ENCODE measurements around the gene GJD2.

The GJD2 gene

DNA sequence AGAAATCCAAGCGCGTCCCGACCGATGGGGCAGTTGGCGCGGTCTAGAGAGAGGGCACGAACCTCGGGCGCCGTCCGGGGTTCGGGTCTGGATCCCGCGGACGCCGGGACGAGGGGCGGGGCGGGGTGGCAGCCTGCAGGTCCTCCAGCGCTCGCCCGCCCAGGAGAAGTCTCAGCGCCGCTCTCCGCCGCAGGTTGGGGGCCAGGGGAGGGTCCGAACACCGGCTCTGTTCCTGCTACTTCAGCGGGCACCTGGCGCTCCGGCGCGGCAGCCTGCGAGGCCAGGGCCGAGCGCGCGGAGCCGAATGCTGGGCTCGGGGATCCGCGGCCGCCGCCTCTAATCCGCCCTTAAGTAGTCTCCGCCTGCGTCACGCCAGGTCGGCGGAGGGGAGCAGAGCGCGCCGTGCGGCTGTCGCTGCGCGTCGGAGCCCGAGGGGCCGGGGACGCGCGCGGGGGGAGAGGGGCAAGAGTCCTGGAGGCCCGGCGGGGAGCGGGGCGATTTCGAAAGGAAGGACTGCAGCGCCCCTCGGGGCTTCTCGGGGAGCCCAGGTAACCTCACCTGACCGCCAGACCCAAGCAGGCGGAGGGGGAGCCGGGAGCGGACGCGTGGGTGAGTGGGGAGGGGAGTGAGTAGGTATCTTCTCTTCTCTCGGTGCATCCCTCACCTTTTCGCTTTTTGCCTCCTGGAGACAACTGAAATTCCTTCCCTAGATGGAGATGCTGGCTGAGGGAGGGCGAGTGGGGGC lies at the start of gene GJD2:
Gene GJD2 (minus strand): TSS at position 325 of the 745 bp plus-strand sequence. CDS start 510 bp downstream, outside the sequence.
- no peak for DNase-seq

DNA sequence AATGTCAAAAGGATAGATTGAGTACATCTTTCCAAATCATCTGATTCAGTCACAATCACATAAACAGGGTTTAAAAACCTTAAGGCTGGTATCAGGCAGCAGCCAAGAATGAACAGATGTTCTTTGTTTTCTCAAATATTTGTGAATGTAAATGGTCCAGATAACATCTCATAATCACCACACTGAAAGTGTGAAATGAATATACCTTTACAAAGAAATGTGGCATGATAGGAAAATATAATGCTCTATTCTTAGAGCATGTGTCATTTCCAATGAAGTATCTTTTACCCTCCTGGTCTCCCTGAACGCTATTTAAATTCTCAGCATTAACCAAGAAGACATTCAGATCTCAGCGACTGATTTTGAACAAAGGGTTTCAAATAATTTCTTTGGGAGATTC lies 49.3 kb upstream of the GJD2 start:
- no peak for DNase-seq

- no peak for DNase-seq
These were observed 48.3 kb upstream of the GJD2 start for GRCh38 chr15:34802803-34803750.

DNA sequence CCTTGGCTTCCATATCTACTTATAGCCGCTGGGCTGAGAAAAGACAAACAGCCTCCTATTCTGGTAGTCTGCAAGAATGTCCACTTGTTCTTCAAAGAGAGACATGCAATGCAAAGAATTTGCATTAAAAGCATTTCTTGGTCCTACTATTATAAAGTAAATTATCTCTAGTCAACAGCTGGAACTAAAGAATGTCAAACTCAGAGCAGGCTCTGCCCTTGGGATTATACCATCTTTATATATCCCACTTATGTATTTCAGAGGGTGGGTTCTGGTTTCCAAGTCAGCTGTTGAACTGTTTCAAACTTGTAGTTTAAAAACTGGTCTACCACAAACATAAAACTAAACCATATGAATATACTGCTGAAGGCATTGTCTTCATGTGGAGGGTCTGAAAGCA lies 47.6 kb upstream of the GJD2 start:
- DNase-seq = no peak

DNA sequence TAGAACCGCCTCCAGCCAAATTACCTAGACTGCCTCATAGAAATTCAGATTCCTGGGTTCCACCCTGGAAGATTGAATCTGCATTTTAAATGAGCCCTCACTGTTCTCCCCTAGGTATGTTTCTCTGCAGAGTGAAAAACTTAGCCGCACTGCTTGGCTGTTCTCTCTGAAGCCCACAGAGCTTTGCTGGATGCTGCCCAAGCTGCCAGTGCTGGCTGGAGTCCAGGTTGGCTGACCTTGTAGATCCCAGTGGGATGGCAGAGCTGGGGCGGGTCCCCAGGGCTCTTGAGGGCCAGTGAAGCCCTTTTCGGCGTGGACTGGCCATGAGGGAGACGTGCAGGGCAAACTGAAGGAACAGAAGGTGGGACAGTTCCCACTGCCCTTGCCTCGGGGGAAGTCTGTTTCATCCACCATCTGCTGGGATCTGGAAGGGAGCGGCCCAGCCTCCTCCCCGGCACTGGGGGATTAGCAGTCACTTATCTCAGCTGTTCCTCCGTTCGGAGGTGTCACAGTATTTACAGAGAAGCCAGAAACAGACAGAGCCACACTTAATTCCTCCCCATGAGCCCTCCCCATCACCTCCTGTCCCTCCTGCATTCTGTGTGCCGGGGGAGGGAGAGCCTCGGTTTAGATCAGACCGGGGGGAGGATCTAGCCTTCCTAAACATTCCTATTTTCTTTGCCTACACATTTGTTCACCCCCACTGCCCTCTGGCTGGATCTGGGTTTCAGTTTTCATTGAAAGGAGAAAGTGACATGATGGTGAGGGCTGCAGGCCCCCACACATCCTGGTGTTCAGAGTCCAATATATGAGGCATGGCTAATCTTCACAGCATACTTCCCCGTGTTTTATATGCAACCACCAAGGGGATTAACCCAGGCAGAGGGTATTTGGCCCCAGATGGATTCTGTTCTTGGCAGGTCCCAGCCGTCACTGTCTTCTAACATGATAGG lies 44.6 kb upstream of the GJD2 start:
- DNase-seq = no peak

DNA sequence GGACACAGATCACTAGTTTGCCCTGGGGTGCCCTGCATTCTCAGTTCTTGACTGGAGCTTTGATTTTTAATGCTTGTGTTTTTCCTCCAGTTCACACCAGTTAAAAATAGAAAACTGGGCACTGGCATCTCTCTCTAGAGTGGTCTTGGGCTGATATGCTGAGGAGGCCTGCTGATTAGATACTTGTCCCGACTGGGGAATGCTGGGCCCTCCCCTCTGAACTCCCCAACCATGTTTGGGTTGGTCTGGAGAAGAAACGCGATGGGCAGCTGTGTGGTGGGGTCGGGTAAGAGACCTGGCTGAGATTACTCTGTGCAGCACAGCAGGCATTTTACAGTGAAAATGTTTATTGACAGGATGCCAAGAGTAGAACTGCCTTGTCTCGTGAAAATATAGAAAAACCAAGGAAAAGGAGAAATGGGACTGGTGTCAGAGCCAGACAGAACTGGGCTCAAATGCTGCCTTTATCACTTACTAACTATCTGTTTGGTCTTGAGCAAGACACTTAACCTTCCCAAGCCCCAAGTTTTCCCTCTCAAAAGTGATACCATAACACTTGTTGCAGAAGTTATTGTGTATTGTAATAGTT lies 42.1 kb upstream of the GJD2 start:
- no peak for DNase-seq

- no peak for DNase-seq
These were observed 40.7 kb upstream of the GJD2 start, which contains the start of gene ACTC1 for GRCh38 chr15:34795267-34796081. ACTC1 (minus strand) TSS chr15:34795549; CDS start chr15:34794808, 741 bp downstream.

DNA sequence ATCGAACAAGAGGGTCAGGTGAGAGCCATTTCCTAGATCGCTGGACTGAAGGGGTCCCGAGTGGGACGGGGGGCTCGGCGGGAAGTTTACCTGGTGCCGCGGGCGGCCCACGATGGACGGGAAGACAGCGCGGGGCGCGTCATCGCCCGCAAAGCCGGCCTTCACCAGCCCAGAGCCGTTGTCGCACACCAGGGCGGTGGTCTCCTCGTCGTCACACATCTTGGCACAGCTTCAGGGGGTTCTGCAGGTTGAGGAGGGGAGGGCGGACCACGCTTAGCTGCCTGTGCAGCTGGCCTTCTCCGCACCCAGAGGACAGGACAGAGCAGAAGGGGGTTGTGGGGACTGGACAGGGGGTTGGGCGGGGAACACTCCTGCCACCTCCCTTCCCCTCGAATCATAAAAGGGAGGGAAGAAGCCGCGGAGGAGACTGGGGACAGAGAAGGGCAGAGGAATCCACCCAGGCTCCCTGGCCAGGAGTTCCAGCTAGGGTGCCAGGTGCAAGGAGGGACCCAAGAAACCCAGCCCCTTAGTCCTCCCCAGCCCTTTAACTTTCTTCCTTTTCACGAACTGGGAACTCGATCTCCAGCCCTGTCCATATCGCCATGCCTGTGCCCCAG lies 39.9 kb upstream of the GJD2 start:
- DNase-seq = no peak

GRCh38 chr15:34793901-34794300 lies 39.1 kb upstream of the GJD2 start:
- DNase-seq = no peak

DNA sequence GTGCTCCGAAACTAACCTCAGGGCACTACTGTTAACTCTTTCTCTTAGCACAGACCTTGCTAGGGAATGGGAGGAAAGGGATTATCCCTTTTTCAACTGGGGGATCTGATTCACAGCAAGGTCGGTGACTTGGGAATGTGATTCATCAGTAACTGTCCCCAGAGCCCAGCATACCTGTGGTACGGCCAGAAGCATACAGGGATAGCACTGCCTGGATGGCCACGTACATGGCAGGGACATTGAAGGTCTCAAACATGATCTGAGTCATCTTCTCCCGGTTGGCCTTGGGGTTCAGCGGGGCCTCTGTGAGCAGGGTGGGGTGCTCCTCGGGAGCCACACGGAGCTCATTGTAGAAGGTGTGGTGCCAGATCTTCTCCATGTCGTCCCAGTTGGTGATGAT lies 38.3 kb upstream of the GJD2 start:
- no peak for DNase-seq

- DNase-seq = no peak
These were observed 36.9 kb upstream of the GJD2 start for GRCh38 chr15:34791701-34792100.

DNA sequence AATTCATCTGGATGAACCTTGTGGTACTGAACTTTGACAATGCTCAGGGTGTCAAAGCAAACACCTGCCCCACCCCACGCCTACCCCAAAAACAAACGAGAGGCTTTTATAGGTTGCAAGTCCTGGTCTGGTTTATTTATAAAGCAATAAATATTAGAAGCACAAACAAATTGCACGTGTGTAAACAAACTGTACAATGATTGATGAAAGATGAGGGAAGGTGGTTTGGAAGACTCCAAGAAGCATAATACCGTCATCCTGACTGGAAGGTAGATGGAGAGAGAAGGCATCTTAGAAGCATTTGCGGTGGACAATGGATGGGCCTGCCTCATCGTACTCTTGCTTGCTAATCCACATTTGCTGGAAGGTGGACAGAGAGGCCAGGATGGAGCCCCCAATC lies 35.3 kb upstream of the GJD2 start:
- no peak for DNase-seq

GRCh38 chr15:34789326-34789725 lies 34.5 kb upstream of the GJD2 start:
- no peak for DNase-seq

- DNase-seq = no peak
These were observed 31.4 kb upstream of the GJD2 start for GRCh38 chr15:34786206-34786605.

GRCh38 chr15:34783991-34784390 lies 29.2 kb upstream of the GJD2 start:
- no peak for DNase-seq

DNA sequence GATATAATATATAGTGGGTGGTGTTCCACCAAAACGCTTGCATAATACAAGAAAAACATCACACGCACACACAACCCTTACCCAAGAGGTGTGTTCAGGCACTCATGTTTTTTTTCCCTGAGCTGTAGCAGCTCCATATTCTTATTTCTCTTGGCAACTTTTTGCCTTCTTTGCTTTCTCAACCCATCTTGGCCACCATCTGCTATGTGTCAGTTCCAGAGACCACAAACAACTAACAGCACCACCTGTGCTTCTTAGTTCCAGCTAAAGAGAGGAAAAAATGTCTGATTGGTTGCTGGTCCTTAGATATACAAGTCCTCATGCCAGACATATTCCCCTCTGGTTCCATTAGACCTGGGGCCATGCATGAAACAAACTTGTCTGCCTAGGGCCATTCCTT lies 28.6 kb upstream of the GJD2 start:
- no peak for DNase-seq

- DNase-seq = no peak
These were observed 28.1 kb upstream of the GJD2 start for GRCh38 chr15:34782901-34783300.

DNA sequence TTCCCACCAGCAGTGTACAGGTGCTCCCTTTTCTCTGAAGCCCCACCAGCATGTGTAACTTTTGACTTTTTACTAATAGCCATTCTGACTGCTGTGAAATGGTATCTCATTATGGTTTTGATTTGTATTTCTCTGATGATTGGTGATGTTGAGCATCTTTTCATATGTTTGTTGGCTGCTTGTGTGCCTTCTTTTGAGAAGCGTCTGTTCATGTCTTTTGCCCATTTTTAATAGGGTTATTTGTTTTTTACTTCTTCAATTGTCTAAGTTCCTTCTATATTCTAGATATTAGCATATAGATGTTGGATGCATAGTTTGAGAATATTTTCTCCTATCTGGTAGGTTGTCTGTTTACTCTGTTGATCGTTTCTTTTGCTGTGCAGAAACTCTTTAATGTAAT lies 25.9 kb upstream of the GJD2 start:
- DNase-seq = no peak

DNA sequence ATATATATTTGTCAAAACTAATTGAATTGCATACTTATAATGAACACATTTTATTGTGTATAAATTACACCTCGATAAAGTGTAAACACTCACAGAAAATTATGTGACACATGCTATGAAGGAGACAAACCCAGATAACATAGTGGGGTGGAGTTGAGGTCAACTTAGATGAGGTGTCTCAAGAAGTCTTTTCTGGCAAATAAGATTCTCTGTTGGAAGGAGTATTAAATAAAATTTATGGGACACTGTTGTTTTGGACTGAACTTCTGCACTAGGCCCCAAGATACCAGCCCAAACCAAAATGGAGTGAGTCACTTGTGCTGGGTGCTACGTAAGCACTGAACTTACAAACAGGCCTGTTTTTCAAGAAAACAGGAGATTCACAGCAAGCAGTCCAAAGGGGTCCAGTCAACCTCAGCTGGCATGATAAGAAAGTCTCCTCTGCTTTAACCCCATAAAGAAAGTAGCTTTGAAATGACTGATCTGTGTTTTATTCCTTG lies 21.9 kb upstream of the GJD2 start:
- DNase-seq = no peak

DNA sequence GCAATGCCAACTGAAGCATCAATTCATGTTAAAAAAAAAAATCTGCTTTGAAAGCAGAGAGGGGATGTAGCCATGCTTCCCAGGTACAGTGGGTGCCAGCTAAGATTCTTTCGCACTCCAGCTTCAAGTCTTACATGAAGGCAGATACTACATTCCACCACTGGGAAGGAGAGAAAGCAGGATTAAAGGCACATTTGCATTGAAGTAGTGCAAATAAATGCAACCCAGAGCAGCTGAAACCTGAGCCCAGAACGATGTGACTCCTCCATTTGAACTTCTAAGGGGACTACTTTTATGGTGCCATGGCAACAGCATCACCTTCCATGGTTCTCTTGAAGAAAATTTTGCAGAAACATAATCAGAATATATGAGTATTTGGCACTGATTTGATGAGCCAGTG lies 19.1 kb upstream of the GJD2 start:
- no peak for DNase-seq

DNA sequence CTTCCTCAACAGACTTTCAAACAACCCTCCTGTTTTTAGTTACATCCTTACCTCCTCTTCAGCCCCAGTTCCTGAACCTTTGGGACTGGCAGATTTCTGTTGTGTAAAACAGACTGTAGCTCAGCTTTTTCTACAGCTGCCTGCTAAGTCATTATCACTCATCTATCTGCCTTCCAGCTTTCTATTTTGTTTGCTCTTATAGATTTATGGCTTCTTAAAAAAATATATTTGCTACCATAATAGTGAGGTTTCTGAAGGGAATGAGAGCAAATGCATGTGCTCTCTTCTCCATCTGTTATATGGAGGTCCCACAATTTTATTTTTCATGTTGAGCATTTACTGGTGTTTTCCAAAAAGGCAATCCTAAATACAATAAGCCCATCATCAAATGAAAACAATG lies 18.2 kb upstream of the GJD2 start:
- DNase-seq = no peak
